ENCODE results near the gene DTD1.

The DTD1 gene

GRCh38 chr20:18657575-18657974 lies 69.7 kb downstream of the DTD1 start:
- no peak for DNase-seq (ENCODE audit: extremely low read depth in 1 of 2, low read depth in 1 of 2)

DNA sequence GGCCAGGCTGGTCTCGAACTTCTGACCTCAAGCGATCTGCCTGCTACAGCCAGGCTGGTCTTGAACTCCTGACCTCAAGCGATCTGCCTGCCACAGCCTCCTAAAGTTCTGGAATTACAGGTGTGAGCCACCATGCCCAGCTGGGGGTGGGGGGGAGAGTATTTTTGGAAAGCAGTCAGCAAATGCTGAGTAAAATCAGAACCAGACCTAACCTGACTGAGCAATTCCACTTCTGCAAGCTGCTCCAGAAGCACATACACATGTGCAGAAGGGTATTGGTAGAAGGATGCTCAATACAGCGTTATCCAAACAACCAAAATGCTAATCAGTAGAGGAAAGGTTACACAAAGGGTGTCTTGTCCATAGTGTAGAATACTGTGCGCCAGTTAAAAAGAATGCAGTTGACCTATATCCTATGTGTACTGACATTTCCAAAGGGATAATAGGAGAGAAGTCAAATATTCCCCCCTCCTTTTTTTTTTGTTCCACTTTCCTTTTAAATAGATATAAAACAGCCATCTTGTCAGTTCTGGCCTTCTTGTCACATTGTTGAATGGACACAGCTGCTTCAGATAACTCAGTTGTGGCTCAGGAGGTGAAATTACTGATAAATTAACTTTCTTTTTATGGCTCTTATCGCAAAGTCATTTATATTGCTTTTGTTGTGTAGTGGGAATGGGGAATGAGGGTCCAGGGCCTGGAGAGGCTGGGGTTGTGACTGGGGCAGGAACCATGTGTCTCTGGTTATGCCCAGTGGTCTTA lies 74.6 kb downstream of the DTD1 start:
- DNase-seq (ENCODE audit: extremely low read depth in 1 of 2, low read depth in 1 of 2) = no peak

GRCh38 chr20:18663932-18664331 lies 76.1 kb downstream of the DTD1 start:
- no peak for DNase-seq (ENCODE audit: extremely low read depth in 1 of 2, low read depth in 1 of 2)

DNA sequence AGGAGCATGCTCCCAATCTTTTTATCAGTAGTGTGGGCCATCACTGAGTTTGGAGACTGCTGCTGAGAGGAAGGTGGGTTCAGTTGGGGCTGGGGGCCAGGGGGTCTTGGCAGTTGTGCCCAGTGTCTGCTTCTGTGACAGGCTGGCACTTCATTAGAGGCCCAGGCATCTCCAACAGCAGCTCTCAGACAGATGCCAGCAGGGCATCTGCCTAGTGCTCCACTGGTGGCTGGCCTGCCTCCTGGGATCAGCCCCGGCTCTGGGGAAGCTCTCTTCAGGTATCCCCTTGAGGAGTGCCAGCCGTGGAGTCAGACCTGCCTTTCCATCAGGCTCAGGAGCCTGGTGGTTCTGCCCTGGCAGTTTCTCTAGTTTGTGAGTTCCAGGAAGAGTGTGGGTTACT lies 77.3 kb downstream of the DTD1 start:
- no peak for DNase-seq (ENCODE audit: extremely low read depth in 1 of 2, low read depth in 1 of 2)

DNA sequence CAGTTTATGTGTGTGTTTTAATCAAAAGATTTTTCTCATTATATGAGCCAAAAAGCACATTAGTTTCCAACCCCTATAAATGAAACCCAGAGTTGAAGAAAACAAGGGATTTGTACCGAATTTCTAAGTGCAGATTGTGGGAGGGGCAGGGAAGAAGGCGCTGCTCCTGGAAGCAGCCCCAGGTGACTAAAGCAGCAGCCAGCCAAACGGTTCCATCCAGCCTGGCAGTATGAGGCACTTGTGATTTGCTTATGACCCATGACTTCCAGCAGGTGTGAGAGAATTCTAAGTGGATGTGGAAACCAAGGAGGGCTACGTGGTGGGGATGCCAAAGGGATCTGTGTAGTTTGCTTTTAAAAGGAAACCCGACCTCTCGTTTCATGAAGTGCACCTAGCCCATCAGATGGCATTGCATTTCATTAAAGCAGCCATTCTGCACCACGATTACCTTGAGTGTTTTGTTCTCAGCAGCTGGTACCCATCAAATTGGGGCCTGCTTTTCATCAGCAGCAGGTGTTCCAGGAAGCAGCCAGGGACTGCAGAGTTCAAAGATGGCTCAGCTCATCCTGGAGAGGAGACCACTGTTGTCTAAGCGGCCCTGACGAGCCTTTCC lies 79.1 kb downstream of the DTD1 start:
- no peak for DNase-seq (ENCODE audit: extremely low read depth in 1 of 2, low read depth in 1 of 2)

- no peak for DNase-seq (ENCODE audit: extremely low read depth in 1 of 2, low read depth in 1 of 2)
These were observed 81.6 kb downstream of the DTD1 start for GRCh38 chr20:18669241-18670019.

GRCh38 chr20:18671203-18671710 lies 83.4 kb downstream of the DTD1 start:
- no peak for DNase-seq (ENCODE audit: extremely low read depth in 1 of 2, low read depth in 1 of 2)

- no peak for DNase-seq (ENCODE audit: extremely low read depth in 1 of 2, low read depth in 1 of 2)
These were observed 85.0 kb downstream of the DTD1 start for GRCh38 chr20:18672834-18673233.

DNA sequence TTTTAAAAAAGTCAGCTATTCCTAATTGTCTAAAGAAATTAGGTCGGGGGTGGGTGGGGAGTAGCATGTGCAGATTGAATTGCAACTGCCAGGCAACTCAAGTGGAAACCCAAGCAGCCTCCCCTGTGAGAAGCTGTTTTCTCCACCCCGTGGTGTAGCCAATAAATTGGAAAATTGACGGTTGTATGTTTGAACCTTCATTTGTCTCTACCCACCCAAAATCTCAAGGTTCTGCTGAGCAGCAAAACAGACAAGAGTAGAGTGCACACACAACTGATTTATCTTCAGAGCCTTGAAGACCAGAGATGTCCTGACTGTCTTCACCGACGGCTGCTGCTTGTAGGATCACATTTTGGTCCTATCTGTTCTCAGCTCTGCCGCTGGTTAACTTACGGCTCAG lies 88.5 kb downstream of the DTD1 start:
- DNase-seq (ENCODE audit: extremely low read depth in 1 of 2, low read depth in 1 of 2) = no peak

- DNase-seq (ENCODE audit: extremely low read depth in 1 of 2, low read depth in 1 of 2) = no peak
These were observed 89.3 kb downstream of the DTD1 start for GRCh38 chr20:18677126-18677525.

DNA sequence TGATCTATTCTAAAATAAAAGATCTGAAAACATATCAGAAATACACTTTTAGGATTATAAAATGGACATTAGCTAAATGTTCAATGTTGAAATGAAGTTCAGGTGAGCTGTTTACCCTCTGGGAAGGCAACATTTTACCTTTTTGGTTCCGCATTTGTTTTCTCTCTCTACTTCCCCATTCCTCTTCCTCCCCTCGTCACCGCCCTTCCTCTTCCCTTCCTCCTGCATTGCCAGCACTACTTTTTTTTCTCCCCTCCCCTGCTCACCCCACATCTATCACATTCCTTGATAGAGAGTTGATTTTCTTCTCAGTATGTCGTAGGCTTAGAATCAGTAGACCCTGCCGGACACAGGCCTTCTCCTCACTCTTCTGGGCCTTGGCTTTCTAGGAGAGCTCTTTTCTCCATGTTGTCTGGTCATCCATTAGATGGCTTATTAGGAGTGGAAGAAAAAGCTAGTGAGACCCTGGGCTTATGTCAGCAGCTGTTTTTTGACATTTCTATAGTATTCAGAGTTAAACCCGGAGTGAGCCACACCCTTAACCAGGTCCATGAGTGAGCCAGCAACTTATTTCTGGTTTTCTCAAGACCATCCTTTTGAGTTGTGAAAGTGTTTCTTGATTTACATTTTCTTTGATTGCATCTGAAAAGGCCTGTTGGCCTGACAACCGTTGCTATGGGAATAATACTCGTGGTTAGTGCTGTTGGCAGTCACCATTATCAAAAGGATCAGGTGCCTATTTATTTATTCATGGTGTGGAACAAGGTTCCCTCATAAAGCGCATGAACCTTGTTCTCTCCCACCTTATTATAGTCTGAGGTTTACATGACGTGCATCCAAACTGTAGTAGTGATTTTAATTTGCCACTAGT lies 90.9 kb downstream of the DTD1 start:
- DNase-seq (ENCODE audit: extremely low read depth in 1 of 2, low read depth in 1 of 2) = no peak

DNA sequence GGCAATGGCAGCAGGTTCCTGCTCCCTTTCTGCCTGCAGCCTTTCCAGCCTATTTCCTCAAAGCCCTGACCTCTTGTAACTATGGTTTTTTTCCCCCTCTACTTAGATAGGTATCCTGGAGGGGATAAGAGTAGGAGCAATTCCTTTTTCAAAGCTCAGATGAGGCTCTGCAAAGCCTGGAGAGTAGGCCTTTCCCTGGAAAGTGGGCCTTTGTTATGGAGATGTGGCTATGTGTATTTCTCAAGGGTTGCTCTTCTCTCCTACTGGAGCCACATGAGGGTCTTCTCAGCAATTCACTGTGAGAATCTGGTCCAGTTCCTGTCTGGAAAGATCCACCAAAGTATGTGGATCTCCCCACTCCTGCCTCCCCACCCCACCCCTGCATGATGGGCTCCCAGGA lies 96.0 kb downstream of the DTD1 start:
- DNase-seq (ENCODE audit: extremely low read depth in 1 of 2, low read depth in 1 of 2) = no peak

- no peak for DNase-seq (ENCODE audit: extremely low read depth in 1 of 2, low read depth in 1 of 2)
These were observed 96.9 kb downstream of the DTD1 start for GRCh38 chr20:18684775-18685174.

DNA sequence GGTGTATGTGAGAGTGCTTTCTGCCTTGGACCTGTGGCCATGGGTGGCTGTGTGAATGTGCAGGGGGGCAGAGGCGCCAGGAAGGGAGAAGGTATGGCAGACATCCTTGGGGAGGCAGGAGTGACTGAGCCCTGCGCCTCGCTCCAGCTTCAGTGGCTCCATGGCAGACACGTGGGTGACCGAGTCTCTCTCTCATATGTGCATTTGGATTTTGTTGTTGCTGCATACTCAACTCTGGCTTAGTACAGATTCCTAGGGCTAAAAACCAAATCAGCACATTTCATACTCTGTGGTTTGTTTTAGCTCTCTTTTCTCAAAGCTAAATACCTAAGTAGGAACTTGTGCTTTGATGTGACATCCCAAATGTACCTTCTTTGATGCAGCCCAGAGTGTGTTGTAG lies 97.6 kb downstream of the DTD1 start:
- DNase-seq (ENCODE audit: extremely low read depth in 1 of 2, low read depth in 1 of 2) = no peak

DNA sequence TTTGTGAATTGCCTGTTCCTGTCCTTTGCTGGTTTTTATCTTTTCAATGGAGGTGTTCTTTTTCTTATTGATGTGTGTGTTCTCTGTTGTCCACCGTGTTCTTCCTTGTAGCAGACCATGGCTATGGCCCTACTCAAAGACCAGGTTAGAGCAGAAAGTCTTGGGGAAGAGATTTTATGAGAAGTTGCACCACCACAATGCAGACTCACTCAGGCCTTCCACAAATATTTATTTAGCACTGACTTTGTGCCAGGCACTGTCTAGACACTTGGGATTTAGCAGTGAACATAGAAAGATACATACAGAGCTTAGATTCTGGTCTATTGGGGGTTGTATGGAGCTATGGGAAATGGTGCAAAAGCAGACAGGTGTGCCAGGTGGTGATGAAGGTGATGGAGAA lies 98.8 kb downstream of the DTD1 start:
- no peak for DNase-seq (ENCODE audit: extremely low read depth in 1 of 2, low read depth in 1 of 2)

GRCh38 chr20:18688676-18689075 lies 100.8 kb downstream of the DTD1 start:
- no peak for DNase-seq (ENCODE audit: extremely low read depth in 1 of 2, low read depth in 1 of 2)

DNA sequence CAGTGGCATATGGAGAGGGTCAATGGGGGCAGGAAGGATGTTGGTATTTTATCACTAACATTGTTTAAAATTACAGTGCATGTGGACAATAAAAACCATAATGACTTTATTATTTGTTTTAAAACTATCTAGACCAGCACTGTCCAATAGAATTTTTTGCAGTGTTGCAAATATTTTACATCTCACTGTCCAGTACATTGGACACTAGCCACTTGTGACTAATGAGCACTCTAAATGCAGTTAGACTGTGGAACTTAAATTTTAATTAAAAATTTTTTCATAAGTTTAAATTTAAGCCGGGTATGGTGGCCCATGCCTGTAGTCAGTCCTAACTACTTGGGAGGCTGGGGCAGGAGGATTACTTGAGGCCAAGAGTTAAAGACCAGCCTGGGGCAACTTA lies 101.7 kb downstream of the DTD1 start:
- no peak for DNase-seq (ENCODE audit: extremely low read depth in 1 of 2, low read depth in 1 of 2)

DNA sequence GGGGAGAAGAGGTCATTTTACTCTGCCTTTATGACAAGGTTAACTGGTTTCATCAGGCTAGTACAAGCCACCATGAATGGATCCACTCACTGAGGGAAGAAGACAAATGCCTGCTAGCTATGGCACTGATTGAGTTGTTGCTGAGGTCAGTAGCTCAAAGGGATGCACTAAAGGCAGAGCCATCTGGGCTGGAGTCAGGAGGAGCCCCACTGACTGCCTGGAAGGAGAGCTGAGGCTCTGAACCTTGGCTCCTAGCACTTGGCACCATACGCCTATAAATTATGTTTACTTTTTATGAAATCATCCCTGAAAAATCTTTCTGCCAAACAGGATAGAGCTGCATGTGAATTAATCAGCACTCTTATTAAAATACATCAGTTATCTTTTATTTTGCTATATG lies 104.6 kb downstream of the DTD1 start:
- DNase-seq (ENCODE audit: extremely low read depth in 1 of 2, low read depth in 1 of 2) = no peak

- no peak for DNase-seq (ENCODE audit: extremely low read depth in 1 of 2, low read depth in 1 of 2)
These were observed 106.2 kb downstream of the DTD1 start for GRCh38 chr20:18694071-18694470.

GRCh38 chr20:18695175-18695574 lies 107.3 kb downstream of the DTD1 start:
- DNase-seq (ENCODE audit: extremely low read depth in 1 of 2, low read depth in 1 of 2) = no peak
